Hepatocyte (in vitro differentiated cells): ENCODE measurements around the gene PLCL1. TPM values are rescaled to one million over a fixed set of nuclear protein-coding genes. Genes with fewer than 3 reads are reported as not detected.

ENCODE experiments used
- DNase-seq: peaks from one replicate; pipeline ENCODE4 v3.0.0-alpha.2; 2016; ENCODE audit warnings: low spot score
- H2AFZ ChIP-seq: fragments of 200-600 bp; sonication (generic); 2 replicates; pipeline ENCODE4 v1.6.0; 2016; ENCODE audit warnings: antibody characterized with exemption, mild to moderate bottlenecking
- H3K27ac ChIP-seq: fragments of 200-600 bp; sonication (generic); 2 replicates; pipeline ENCODE4 v1.5.1; 2016; ENCODE audit warnings: mild to moderate bottlenecking
- H3K27me3 ChIP-seq: fragments of 200-600 bp; sonication (generic); 2 replicates; pipeline ENCODE4 v1.6.1; 2016
- H3K36me3 ChIP-seq: fragments of 200-600 bp; sonication (generic); replicated peaks from 2 replicates; pipeline ENCODE4 v1.5.1; 2016; ENCODE audit warnings: low read depth; ENCODE audit not compliant: insufficient read depth
- H3K4me1 ChIP-seq: fragments of 200-600 bp; sonication (generic); 2 replicates; pipeline ENCODE4 v1.5.1; 2016; ENCODE audit warnings: mild to moderate bottlenecking, moderate library complexity; ENCODE audit not compliant: insufficient read depth
- H3K4me2 ChIP-seq: fragments of 200-600 bp; sonication (generic); 2 replicates; pipeline ENCODE4 v1.6.0; 2016
- H3K4me3 ChIP-seq: fragments of 200-600 bp; sonication (generic); 2 replicates; pipeline ENCODE4 v1.5.1; 2016; ENCODE audit warnings: mild to moderate bottlenecking
- H3K79me2 ChIP-seq: fragments of 200-600 bp; sonication (generic); 2 replicates; pipeline ENCODE4 v1.6.0; 2017; ENCODE audit warnings: mild to moderate bottlenecking
- H3K9me2 ChIP-seq: fragments of 200-600 bp; sonication (generic); replicated peaks from 2 replicates; pipeline ENCODE4 v1.6.0; 2017; ENCODE audit warnings: mild to moderate bottlenecking; ENCODE audit not compliant: insufficient read depth
- H3K9me3 ChIP-seq: fragments of 200-600 bp; sonication (generic); 2 replicates; pipeline ENCODE4 v1.5.1; 2016; ENCODE audit warnings: low read depth, mild to moderate bottlenecking
- H4K20me1 ChIP-seq: fragments of 200-600 bp; sonication (generic); 2 replicates; pipeline ENCODE4 v1.6.0; 2016; ENCODE audit warnings: mild to moderate bottlenecking; ENCODE audit not compliant: insufficient read depth, poor library complexity, severe bottlenecking
- CTCF ChIP-seq: fragments of 200-600 bp; sonication (generic); IDR thresholded peaks from 2 replicates; pipeline ENCODE4 v1.5.1; 2016; ENCODE audit warnings: antibody characterized with exemption, mild to moderate bottlenecking; ENCODE audit not compliant: poor library complexity
- EZH2 ChIP-seq: fragments of 200-600 bp; sonication (generic); IDR thresholded peaks from 2 replicates; pipeline ENCODE4 v1.6.1; 2016; ENCODE audit warnings: antibody characterized with exemption, mild to moderate bottlenecking, borderline replicate concordance
- EZH2phosphoT487 ChIP-seq: fragments of 200-600 bp; sonication (generic); IDR thresholded peaks from one replicate; pipeline ENCODE4 v1.6.1; 2018; ENCODE audit warnings: antibody characterized with exemption, mild to moderate bottlenecking, low read depth, moderate library complexity; ENCODE audit not compliant: unreplicated experiment, severe bottlenecking
- WGBS: methylation state at CpG from one replicate; pipeline ENCODE4 v1.1.6; 2016; ENCODE audit warnings: low lambda C conversion rate; ENCODE audit errors: missing lambda C conversion rate; 5-methylcytosine and 5-hydroxymethylcytosine counted together
- polyA plus RNA-seq: library from polyadenylated mRNA; unstranded; fragments of >200 nt; fragmentation: Nextera tagmentation; extraction: Ambion mirVana; gene quantifications from 2 replicates; pipeline ENCODE4 v1.2.1, GENCODE V29; 2016
- total RNA-seq: library from RNA; depleted of rRNA; stranded (reverse); fragments of >200 nt; gene quantifications from 2 replicates; pipeline ENCODE4 v1.2.3, GENCODE V29; 2014

PLCL1 gene
- total and polyA plus RNA-seq, 2 experiments from 2014 or later = 0.37 to 2.4 TPM

DNA sequence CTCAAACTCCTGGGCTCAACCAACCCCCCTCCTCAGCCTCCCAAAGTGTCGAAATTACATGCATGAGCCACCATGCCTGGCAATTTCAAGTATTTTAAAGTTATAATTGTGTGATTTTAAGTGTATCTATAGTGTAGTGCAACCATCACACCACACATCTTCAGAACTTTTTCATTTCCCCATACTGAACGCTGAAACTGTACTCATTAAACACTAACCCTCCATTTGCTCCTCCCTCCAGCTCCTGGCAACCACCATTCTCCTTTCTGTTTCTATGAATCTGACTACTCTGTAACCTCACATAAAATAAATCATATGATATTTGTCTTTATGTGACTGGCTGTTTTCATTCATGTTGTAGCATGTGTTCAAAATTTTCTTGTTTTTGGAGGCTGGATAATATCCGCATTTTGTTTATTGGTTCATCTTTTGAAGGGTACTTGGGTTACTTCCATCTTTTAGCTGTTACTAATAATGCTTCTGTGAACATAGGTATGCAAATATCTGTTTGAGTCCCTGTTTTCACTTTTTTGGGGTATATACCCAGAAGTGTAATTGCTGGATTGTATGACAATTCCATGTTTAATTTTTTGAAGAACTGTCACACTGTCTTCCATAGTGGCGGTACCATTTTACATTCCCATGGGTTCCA is 188.2 kb downstream of the PLCL1 start:
- Histone ChIP-seq H3K9me2 (no peaks in the 10 kb centered on the region), H3K27ac (no peak overlapping the region), H3K4me2 (no peak overlapping the region), H3K4me1 (no peaks in the 10 kb centered on the region), H3K9me3 (no peaks in the 10 kb centered on the region), H3K36me3 (no peaks in the 10 kb centered on the region), H3K79me2 (no peaks in the 10 kb centered on the region), H3K27me3 (no peaks in the 10 kb centered on the region), H2AFZ (no peak overlapping the region), H3K4me3 (no peak overlapping the region), H4K20me1 (no peaks in the 10 kb centered on the region)
- TF ChIP-seq EZH2 = no peak
- TF ChIP-seq CTCF = no peak
- no peak for TF ChIP-seq EZH2phosphoT487
- no peak for DNase-seq
- WGBS = 92% methylated on average over 4 of the region's 4 CpGs

- Histone ChIP-seq H3K4me1 (no peaks in the 10 kb centered on the region), H3K9me2 (no peaks in the 10 kb centered on the region), H2AFZ (no peak overlapping the region), H3K27ac (no peak overlapping the region), H3K4me2 (no peak overlapping the region), H3K79me2 (no peaks in the 10 kb centered on the region), H3K4me3 (no peak overlapping the region), H3K36me3 (no peaks in the 10 kb centered on the region), H4K20me1 (no peaks in the 10 kb centered on the region), H3K9me3 (no peaks in the 10 kb centered on the region), H3K27me3 (no peaks in the 10 kb centered on the region)
- TF ChIP-seq EZH2phosphoT487 = no peak
- no peak for TF ChIP-seq EZH2
- TF ChIP-seq CTCF = no peak
- DNase-seq = no peak
Observed at GRCh38 chr2:197993363-197993762, 189.0 kb downstream of the PLCL1 start.

- TF ChIP-seq CTCF = no peak
- TF ChIP-seq EZH2 = no peak
- no peak for TF ChIP-seq EZH2phosphoT487
- Histone ChIP-seq H3K4me3 (no peak overlapping the region), H3K36me3 (no peaks in the 10 kb centered on the region)
Observed at GRCh38 chr2:197993830-197994229, 189.4 kb downstream of the PLCL1 start.

GRCh38 chr2:197994751-197995150 is 190.4 kb downstream of the PLCL1 start:
- Histone ChIP-seq H3K36me3 (no peaks in the 10 kb centered on the region), H2AFZ (no peak overlapping the region), H4K20me1 (no peaks in the 10 kb centered on the region), H3K9me2 (no peaks in the 10 kb centered on the region), H3K4me1 (no peaks in the 10 kb centered on the region), H3K4me2 (no peak overlapping the region), H3K9me3 (no peaks in the 10 kb centered on the region), H3K4me3 (no peak overlapping the region), H3K79me2 (no peaks in the 10 kb centered on the region), H3K27ac (no peak overlapping the region), H3K27me3 (peaks cover 8% of the 10 kb centered on the region)
- no peak for TF ChIP-seq EZH2phosphoT487
- TF ChIP-seq EZH2 = no peak
- TF ChIP-seq CTCF = no peak
- no peak for DNase-seq
- WGBS = 20% methylated on average over 1 of the region's 1 CpG

More at GRCh38 chr2:197993830-197994229, 189.4 kb downstream of the PLCL1 start:
- H3K9me2 ChIP-seq = no peaks in the 10 kb centered on the region
- WGBS = 88% methylated on average over 2 of the region's 2 CpGs
- H3K27me3 ChIP-seq = peaks cover 3% of the 10 kb centered on the region
- no peak overlapping the region for H2AFZ ChIP-seq
- H3K27ac ChIP-seq = no peak overlapping the region
- no peak overlapping the region for H3K4me2 ChIP-seq
- H3K9me3 ChIP-seq = no peaks in the 10 kb centered on the region
- no peaks in the 10 kb centered on the region for H4K20me1 ChIP-seq
- no peaks in the 10 kb centered on the region for H3K79me2 ChIP-seq
- no peak for DNase-seq
- H3K4me1 ChIP-seq = no peaks in the 10 kb centered on the region
